HCT116 (cell line): ENCODE data around the gene RAPGEF3. TPM values are rescaled to one million over a fixed set of nuclear protein-coding genes. Genes with fewer than 3 reads are reported as not detected.

Experiments used
- ATAC-seq: fragments of 200-7000 bp; cut with Tn5 transposase; 2 replicates; pipeline ENCODE4 v1.9.1; 2020; ENCODE audit warnings: mild to moderate bottlenecking, moderate library complexity
- BruUV-seq: library from RNA; stranded (reverse); fragments of 400-500 nt; replicated peaks from 2 replicates; lab custom pipeline; 2021; lab: Mats Ljungman, UMichigan
- CTCF ChIA-PET: fragments of 300-600 bp; sonication (Branson Sonifier 250); formaldehyde crosslinking; loops from one replicate; lab custom pipeline; 2021; ENCODE audit warnings: antibody characterized with exemption; lab: Charles Lee
- POLR2A ChIA-PET: fragments of 300-600, 350-600 bp; sonication (Branson Sonifier 250); formaldehyde crosslinking; loops from one replicate; lab custom pipeline; 2021; ENCODE audit warnings: antibody characterized with exemption; lab: Charles Lee
- RAD21 ChIA-PET, 2 experiments: fragments of 300-600 bp; sonication (Branson Sonifier 250); formaldehyde crosslinking; loops; one replicate each; lab custom pipeline; 2023; ENCODE audit warnings: low total read pairs in 2 of 2; ENCODE audit not compliant: uncharacterized antibody in 2 of 2, unreplicated experiment in 2 of 2, low non-redundant PET in 1 of 2; lab: Charles Lee
- DNase-seq: peaks from one replicate; pipeline ENCODE4 v3.0.0-alpha.2; 2010; ENCODE audit warnings: low read depth, low spot score
- H2AFZ ChIP-seq: fragments of 200-600 bp; shearing (Covaris generic), sonication (generic); 2 replicates; pipeline ENCODE4 v1.6.1; 2017; ENCODE audit warnings: low read depth, mixed run types, mixed read lengths, antibody characterized with exemption, low read length; ENCODE audit not compliant: poor library complexity, severe bottlenecking
- H3K27ac ChIP-seq: 2 replicates; pipeline ENCODE4 v1.5.1; 2012; ENCODE audit warnings: low read depth, low read length
- H3K27me3 ChIP-seq: fragments of 200-600 bp; sonication (generic); 2 replicates; pipeline ENCODE4 v1.6.1; 2016; ENCODE audit warnings: mixed run types, low read length, mixed read lengths; ENCODE audit not compliant: insufficient read depth
- H3K36me3 ChIP-seq, 2 experiments: fragments of 200-500 bp in 1 of 2; fragments of 200-600 bp in 1 of 2; sonication (Bioruptor generic) in 1 of 2; sonication (generic) in 1 of 2; 2 replicates each; pipeline versions ENCODE4 v1.5.1 to v1.6.1; 2014 to 2016; ENCODE audit warnings: low read length in 2 of 2, inconsistent platforms in 1 of 2, mixed read lengths in 1 of 2, mixed run types in 1 of 2; ENCODE audit not compliant: insufficient read depth in 2 of 2, control insufficient read depth in 1 of 2
- H3K4me1 ChIP-seq, 2 experiments: fragments of 200-600 bp in 1 of 2; sonication (generic) in 1 of 2; 2 replicates each; pipeline versions ENCODE4 v1.5.1 to v1.6.1; 2012 to 2017; ENCODE audit warnings: low read length in 2 of 2, inconsistent platforms in 1 of 2, mild to moderate bottlenecking in 1 of 2, mixed read lengths in 1 of 2, mixed run types in 1 of 2, moderate library complexity in 1 of 2; ENCODE audit not compliant: insufficient read depth in 2 of 2, control insufficient read depth in 1 of 2
- H3K4me2 ChIP-seq: fragments of 200-600 bp; sonication (generic); 2 replicates; pipeline ENCODE4 v1.6.1; 2017; ENCODE audit warnings: mixed run types, low read length, mixed read lengths
- H3K4me3 ChIP-seq, 2 experiments: fragments of 200-600 bp in 1 of 2; sonication (generic) in 1 of 2; replicated peaks in 1 of 2; 2 replicates each; pipeline ENCODE4 v1.5.1; 2011 to 2016; ENCODE audit warnings: low read length in 2 of 2, control low read depth in 1 of 2, low read depth in 1 of 2, mild to moderate bottlenecking in 1 of 2, mixed read lengths in 1 of 2, mixed run types in 1 of 2
- H3K79me2 ChIP-seq: fragments of 200-600 bp; sonication (generic); 2 replicates; pipeline ENCODE4 v1.6.1; 2017; ENCODE audit warnings: mild to moderate bottlenecking, mixed run types, low read length, moderate library complexity, mixed read lengths; ENCODE audit not compliant: insufficient read depth
- H3K9ac ChIP-seq: fragments of 200-600 bp; sonication (generic); 2 replicates; pipeline ENCODE4 v1.6.1; 2016; ENCODE audit warnings: low read length, mixed read lengths
- H3K9me2 ChIP-seq: fragments of 200-600 bp; sonication (generic), shearing (Covaris generic); 2 replicates; pipeline ENCODE4 v1.6.1; 2017; ENCODE audit warnings: mixed run types, mild to moderate bottlenecking, moderate library complexity; ENCODE audit not compliant: insufficient read depth
- H3K9me3 ChIP-seq, 2 experiments: fragments of 200-500 bp in 1 of 2; fragments of 200-600 bp in 1 of 2; sonication (Bioruptor generic) in 1 of 2; sonication (generic) in 1 of 2; 2 replicates each; pipeline ENCODE4 v1.6.1; 2014 to 2017; ENCODE audit warnings: low read length in 2 of 2, mixed read lengths in 2 of 2, inconsistent platforms in 1 of 2, low read depth in 1 of 2, mild to moderate bottlenecking in 1 of 2, mixed run types in 1 of 2, moderate library complexity in 1 of 2; ENCODE audit not compliant: control insufficient read depth in 1 of 2, insufficient read depth in 1 of 2
- H4K20me1 ChIP-seq: fragments of 200-600 bp; sonication (generic), shearing (Covaris generic); 2 replicates; pipeline ENCODE4 v1.6.1; 2017; ENCODE audit warnings: mixed run types, mild to moderate bottlenecking, moderate library complexity; ENCODE audit not compliant: insufficient read depth
- CBX3 ChIP-seq: IDR thresholded peaks from 2 replicates; pipeline ENCODE4 v1.6.1; 2012; ENCODE audit warnings: low read depth
- CEBPB ChIP-seq: IDR thresholded peaks from 2 replicates; pipeline ENCODE4 v1.6.1; 2012; ENCODE audit warnings: low read depth
- CTCF ChIP-seq, 3 experiments: fragments of 200-600 bp in 1 of 3; sonication (generic) in 1 of 3; IDR thresholded peaks in 2 of 3; conservative IDR thresholded peaks in 1 of 3; 2 replicates each; pipeline ENCODE4 v1.5.1; 2012 to 2017; ENCODE audit warnings: low read depth in 2 of 3, low read length in 2 of 3, antibody characterized with exemption in 1 of 3, borderline replicate concordance in 1 of 3, control low read depth in 1 of 3, mild to moderate bottlenecking in 1 of 3, mixed read lengths in 1 of 3, mixed run types in 1 of 3, moderate library complexity in 1 of 3; ENCODE audit not compliant: insufficient read depth in 1 of 3
- EGR1 ChIP-seq: IDR thresholded peaks from 2 replicates; pipeline ENCODE4 v1.6.1; 2012; ENCODE audit warnings: low read depth
- ELF1 ChIP-seq: IDR thresholded peaks from 2 replicates; pipeline ENCODE4 v1.6.1; 2012; ENCODE audit warnings: low read depth, borderline replicate concordance
- EZH2 ChIP-seq: fragments of 200-600 bp; sonication (generic); IDR thresholded peaks from 2 replicates; pipeline ENCODE4 v1.6.1; 2017; ENCODE audit warnings: antibody characterized with exemption, mixed run types
- FOSL1 ChIP-seq: IDR thresholded peaks from 2 replicates; pipeline ENCODE4 v1.6.1; 2012; ENCODE audit warnings: low read depth
- JUND ChIP-seq: IDR thresholded peaks from 2 replicates; pipeline ENCODE4 v1.6.1; 2012
- MAX ChIP-seq: IDR thresholded peaks from 2 replicates; pipeline ENCODE4 v1.6.1; 2012
- POLR2A ChIP-seq: IDR thresholded peaks from 2 replicates; pipeline ENCODE4 v1.7.0; 2011; ENCODE audit warnings: borderline replicate concordance; ENCODE audit not compliant: insufficient read depth, insufficient read length; ENCODE audit errors: extremely low read depth
- SIN3A ChIP-seq: IDR thresholded peaks from 2 replicates; pipeline ENCODE4 v1.6.1; 2012; ENCODE audit warnings: low read depth
- SP1 ChIP-seq: IDR thresholded peaks from 2 replicates; pipeline ENCODE4 v1.6.1; 2012; ENCODE audit warnings: low read depth
- SRF ChIP-seq: IDR thresholded peaks from 2 replicates; pipeline ENCODE4 v1.6.1; 2012; ENCODE audit warnings: low read depth
- TCF7L2 ChIP-seq: IDR thresholded peaks from 2 replicates; pipeline ENCODE4 v1.7.0; 2011; ENCODE audit warnings: borderline replicate concordance, inconsistent platforms; ENCODE audit not compliant: insufficient read depth, insufficient read length; ENCODE audit errors: extremely low read depth
- ZBTB33 ChIP-seq: IDR thresholded peaks from 2 replicates; pipeline ENCODE4 v1.6.1; 2011; ENCODE audit warnings: mild to moderate bottlenecking, low read length, moderate library complexity; ENCODE audit not compliant: insufficient replicate concordance; ENCODE audit errors: extremely low read depth
- ZFX ChIP-seq: fragments of 450-650 bp; IDR thresholded peaks from 2 replicates; pipeline ENCODE4 v1.6.1; 2017
- ZNF274 ChIP-seq: fragments of 200-500 bp; sonication (Bioruptor generic); IDR thresholded peaks from 2 replicates; pipeline ENCODE4 v1.6.1; 2014; ENCODE audit warnings: mild to moderate bottlenecking, low read depth, low read length, inconsistent platforms
- intact Hi-C: fragments of 100-400 bp; cut with micrococcal nuclease; formaldehyde crosslinking; loops from 2 replicates; pipeline ENCODE4 v1.10.0; 2022
- total RNA-seq: library from RNA; stranded (reverse); gene quantifications from one replicate; pipeline ENCODE4 v1.2.1, GENCODE V29; 2021; ENCODE audit not compliant: unreplicated experiment

Gene RAPGEF3
- total RNA-seq, 1 experiment from 2014 or later: 1.8 TPM

- Histone ChIP-seq H3K9me2 (no peaks in the 10 kb centered on the region), H3K79me2 (peaks cover 14% of the 10 kb centered on the region; the same call in 1 of the 2 replicates), H3K9me3 (no peaks in the 10 kb centered on the region)
- DNase-seq: no peak
- intact Hi-C loops: no loop called here
- no peak for TF ChIP-seq SRF
- TF ChIP-seq EZH2: no peak
- no peak for TF ChIP-seq FOSL1
- TF ChIP-seq ELF1: no peak
- no peak for TF ChIP-seq POLR2A
- no peak for TF ChIP-seq CBX3
- no peak for TF ChIP-seq MAX
- TF ChIP-seq ZNF274: no peak
- no peak for TF ChIP-seq CEBPB
- no peak for TF ChIP-seq ZFX
- no peak for TF ChIP-seq EGR1
- TF ChIP-seq CTCF (IDR thresholded peaks at IDR 0.05 in 2 of 3, conservative IDR thresholded peaks at IDR 0.05 in 1 of 3; ENCODE audit: borderline replicate concordance in 1 of 3, insufficient read depth in 1 of 3, low read depth in 2 of 3, low read length in 2 of 3): no peak
- no peak for TF ChIP-seq TCF7L2
- TF ChIP-seq SP1: no peak
- no peak for TF ChIP-seq JUND
- TF ChIP-seq SIN3A: no peak
- TF ChIP-seq ZBTB33: no peak
- TF ChIP-seq, all 23 proteins: peak for 0
- Histone ChIP-seq H3K27ac (no peak overlapping the region), H3K4me2 (no peak overlapping the region), H3K4me1 (no peaks in the 10 kb centered on the region), H3K4me3 (no peak overlapping the region), H2AFZ (no peak overlapping the region), H4K20me1 (no peaks in the 10 kb centered on the region), H3K27me3 (no peaks in the 10 kb centered on the region), H3K36me3 (no peaks in the 10 kb centered on the region; a peak in 1 of 4 replicates), H3K9ac (no peak overlapping the region)
- ChIA-PET CTCF (interaction anchor here (1.2 to 7.7 kb wide), 2 partner anchors 35 to 36 kb away, joined by 3 to 85 read pairs; no protein-coding TSS in a partner anchor), RAD21 (no interaction called here), POLR2A (interaction anchor here (1.2 kb wide), 1 partner anchor 27 kb away, joined by 3 read pairs; no protein-coding TSS in a partner anchor)
- no peak for ATAC-seq
- no TSS peak for BruUV-seq
These were observed 43.2 kb upstream of the RAPGEF3 start for GRCh38 chr12:47801904-47802246.
